ENCODE results near the gene GNLY. TPM values are rescaled to one million over a fixed set of nuclear protein-coding genes. Genes with fewer than 3 reads are reported as not detected.
"Not testable (repeated sequence)": the region's sequence is repeated elsewhere in the genome, so short reads cannot be mapped to it uniquely, and the experiment has no call there.

The GNLY gene
- total and polyA plus RNA-seq, 2 of the 13 experiments (the other 11 are each of a cell fraction or from before 2014, with no cell fraction given), result not detected

- H3K4me2 ChIP-seq (ENCODE audit: low read depth, low read length); BruUV-seq (replicated peaks); H2AFZ ChIP-seq (ENCODE audit: low read length); FAIRE-seq; H3K36me3 ChIP-seq (replicated peaks in 1 of 2; ENCODE audit: control insufficient read depth in 1 of 2, insufficient read depth in 2 of 2, low read length in 2 of 2); in situ Hi-C loops (cut with HindIII; ENCODE audit: extremely low pct_ligation_motif_present, low pct_unique_long_range_greater_than_20kb); H4K20me1 ChIP-seq (ENCODE audit: insufficient read depth, low read length); ATAC-seq; H3K9ac ChIP-seq (ENCODE audit: insufficient read depth, low read depth, low read length); H3K27ac ChIP-seq (ENCODE audit: extremely low read length, insufficient read depth, low read length); H3K27me3 ChIP-seq (ENCODE audit: control insufficient read depth in 1 of 2, insufficient read depth in 2 of 2, low read length in 2 of 2); intact Hi-C loops (cut with micrococcal nuclease; ENCODE audit: unreplicated experiment); H3K79me2 ChIP-seq (ENCODE audit: insufficient read depth, low read length); POLR2A ChIA-PET; H3K4me3 ChIP-seq (replicated peaks in 1 of 3; ENCODE audit: insufficient read depth in 1 of 3, low read depth in 2 of 3, low read length in 3 of 3); H3K9me3 ChIP-seq (ENCODE audit: low read length); DNase-seq (ENCODE audit: low spot score); CTCF ChIA-PET (ENCODE audit: low intra/inter-chr PET ratio, low total read pairs): not testable (repeated sequence)
- H3K4me1 ChIP-seq (ENCODE audit: insufficient read depth, low read length), result peaks cover 12% of the 10 kb centered on the region
- WGBS (ENCODE audit: low lambda C conversion rate), result 95% methylated on average over 11 of the region's 11 CpGs
These were observed 33.9 kb upstream of the GNLY start for GRCh38 chr2:85660301-85660700.

- Histone ChIP-seq H3K9ac (ENCODE audit: insufficient read depth, low read depth, low read length) (no peak overlapping the region), H3K9me3 (ENCODE audit: low read length) (no peaks in the 10 kb centered on the region), H3K27ac (ENCODE audit: extremely low read length, insufficient read depth, low read length) (no peak overlapping the region), H3K27me3 (ENCODE audit: control insufficient read depth in 1 of 2, insufficient read depth in 2 of 2, low read length in 2 of 2) (peaks cover 0 to 10% of the 10 kb centered on the region in 2 experiments; a peak in 1 of 5 replicates), H3K79me2 (ENCODE audit: insufficient read depth, low read length) (no peaks in the 10 kb centered on the region), H3K36me3 (replicated peaks in 1 of 2; ENCODE audit: control insufficient read depth in 1 of 2, insufficient read depth in 2 of 2, low read length in 2 of 2) (peaks cover 0 to 3% of the 10 kb centered on the region in 2 experiments; a peak in 1 of 5 replicates), H3K4me3 (replicated peaks in 1 of 3; ENCODE audit: insufficient read depth in 1 of 3, low read depth in 2 of 3, low read length in 3 of 3) (no peak overlapping the region), H4K20me1 (ENCODE audit: insufficient read depth, low read length) (no peaks in the 10 kb centered on the region), H2AFZ (ENCODE audit: low read length) (no peak overlapping the region), H3K4me2 (ENCODE audit: low read depth, low read length) (no peak overlapping the region), H3K4me1 (ENCODE audit: insufficient read depth, low read length) (peaks cover 17% of the 10 kb centered on the region)
- WGBS (ENCODE audit: low lambda C conversion rate), result 73% methylated on average over 7 of the region's 7 CpGs
- ChIA-PET CTCF (ENCODE audit: low intra/inter-chr PET ratio, low total read pairs) (no interaction called here), POLR2A (interaction anchor here (0.7 kb wide), 1 partner anchor 8 kb away, joined by 3 read pairs; no protein-coding TSS in a partner anchor)
- intact Hi-C loops (cut with micrococcal nuclease; ENCODE audit: unreplicated experiment), result no loop called here
- FAIRE-seq, result no peak
- BruUV-seq (replicated peaks), result no TSS peak
- no peak for DNase-seq (ENCODE audit: low spot score)
- no peak for TF ChIP-seq ZNF333 (CRISPR knock-in tag; IDR thresholded peaks at IDR 0.05; ENCODE audit: borderline replicate concordance)
- no peak for TF ChIP-seq KDM3A (CRISPR knock-in tag; IDR thresholded peaks at IDR 0.05; ENCODE audit: low read depth)
- no peak for TF ChIP-seq RARA (CRISPR knock-in tag; IDR thresholded peaks at IDR 0.05)
- no peak for TF ChIP-seq JARID2 (CRISPR knock-in tag; IDR thresholded peaks at IDR 0.05; ENCODE audit: insufficient replicate concordance)
- TF ChIP-seq TP53 (CRISPR knock-in tag; conservative IDR thresholded peaks at IDR 0.05), result no peak
- TF ChIP-seq ZBTB8A (CRISPR knock-in tag; IDR thresholded peaks at IDR 0.05; ENCODE audit: borderline replicate concordance, low read depth), result no peak
- no peak for TF ChIP-seq KDM5A (IDR thresholded peaks at IDR 0.05; ENCODE audit: borderline replicate concordance, low read length)
- TF ChIP-seq HCFC1 (IDR thresholded peaks at IDR 0.05; ENCODE audit: low read depth, low read length), result no peak
- ATAC-seq, result no peak
- in situ Hi-C loops (cut with HindIII; ENCODE audit: extremely low pct_ligation_motif_present, low pct_unique_long_range_greater_than_20kb), result no loop called here
These were observed 33.4 kb upstream of the GNLY start for GRCh38 chr2:85660725-85661124.
